ENCODE data around the gene DEF6.

Gene DEF6

DNA sequence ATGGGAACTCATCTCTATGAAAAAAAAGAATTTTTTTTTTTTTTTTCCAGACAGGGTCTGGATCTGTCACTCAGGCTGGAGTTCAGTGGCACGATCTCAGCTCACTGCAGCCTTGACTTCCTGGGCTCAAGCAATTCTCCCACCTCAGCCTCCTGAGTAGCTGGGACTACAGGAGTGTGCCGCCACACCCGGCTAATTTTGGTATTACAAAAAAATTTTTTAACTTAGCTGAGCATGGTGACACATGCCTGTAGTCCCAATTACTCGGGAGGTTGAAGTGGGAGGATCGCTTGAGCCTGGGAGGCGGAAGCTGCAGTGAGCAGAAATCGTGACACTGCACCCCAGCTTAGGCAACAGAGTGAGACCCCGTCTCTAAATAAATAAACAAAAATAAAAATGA is 7.5 kb downstream of the DEF6 start:
- TF ChIP-seq, protein P1, sequence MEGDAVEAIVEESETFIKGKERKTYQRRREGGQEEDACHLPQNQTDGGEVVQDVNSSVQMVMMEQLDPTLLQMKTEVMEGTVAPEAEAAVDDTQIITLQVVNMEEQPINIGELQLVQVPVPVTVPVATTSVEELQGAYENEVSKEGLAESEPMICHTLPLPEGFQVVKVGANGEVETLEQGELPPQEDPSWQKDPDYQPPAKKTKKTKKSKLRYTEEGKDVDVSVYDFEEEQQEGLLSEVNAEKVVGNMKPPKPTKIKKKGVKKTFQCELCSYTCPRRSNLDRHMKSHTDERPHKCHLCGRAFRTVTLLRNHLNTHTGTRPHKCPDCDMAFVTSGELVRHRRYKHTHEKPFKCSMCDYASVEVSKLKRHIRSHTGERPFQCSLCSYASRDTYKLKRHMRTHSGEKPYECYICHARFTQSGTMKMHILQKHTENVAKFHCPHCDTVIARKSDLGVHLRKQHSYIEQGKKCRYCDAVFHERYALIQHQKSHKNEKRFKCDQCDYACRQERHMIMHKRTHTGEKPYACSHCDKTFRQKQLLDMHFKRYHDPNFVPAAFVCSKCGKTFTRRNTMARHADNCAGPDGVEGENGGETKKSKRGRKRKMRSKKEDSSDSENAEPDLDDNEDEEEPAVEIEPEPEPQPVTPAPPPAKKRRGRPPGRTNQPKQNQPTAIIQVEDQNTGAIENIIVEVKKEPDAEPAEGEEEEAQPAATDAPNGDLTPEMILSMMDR (IDR thresholded peaks at IDR 0.05): no peak

DNA sequence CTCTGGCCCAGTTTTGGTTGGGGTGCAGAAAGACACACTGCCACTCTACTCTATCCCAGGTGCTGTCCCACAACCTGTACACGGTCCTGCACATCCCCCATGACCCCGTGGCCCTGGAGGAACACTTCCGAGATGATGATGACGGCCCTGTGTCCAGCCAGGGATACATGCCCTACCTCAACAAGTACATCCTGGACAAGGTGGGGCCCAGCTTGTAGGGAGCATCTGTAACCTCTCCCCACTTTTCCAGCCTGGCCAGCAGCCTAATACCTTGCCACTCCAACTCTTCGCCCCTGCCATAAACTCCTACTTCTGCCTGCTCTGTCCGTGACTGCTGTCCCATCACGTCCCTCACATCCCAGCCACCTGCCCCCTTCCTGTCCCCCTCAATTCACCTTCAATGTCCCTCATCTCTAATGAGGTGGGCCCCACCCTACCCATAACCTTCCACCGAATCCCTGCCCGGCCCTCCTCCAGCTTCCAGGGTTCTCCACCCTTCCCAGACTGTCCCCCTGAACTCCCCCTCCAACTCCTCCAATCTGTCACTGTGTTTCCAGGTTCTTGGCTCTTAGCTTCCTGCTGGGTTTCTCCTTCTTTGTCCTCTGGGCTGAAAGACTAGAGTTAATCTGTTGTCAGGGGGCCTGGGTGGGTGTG is 12.1 kb downstream of the DEF6 start:
- TF ChIP-seq, protein P1 (IDR thresholded peaks at IDR 0.05): no peak

DNA sequence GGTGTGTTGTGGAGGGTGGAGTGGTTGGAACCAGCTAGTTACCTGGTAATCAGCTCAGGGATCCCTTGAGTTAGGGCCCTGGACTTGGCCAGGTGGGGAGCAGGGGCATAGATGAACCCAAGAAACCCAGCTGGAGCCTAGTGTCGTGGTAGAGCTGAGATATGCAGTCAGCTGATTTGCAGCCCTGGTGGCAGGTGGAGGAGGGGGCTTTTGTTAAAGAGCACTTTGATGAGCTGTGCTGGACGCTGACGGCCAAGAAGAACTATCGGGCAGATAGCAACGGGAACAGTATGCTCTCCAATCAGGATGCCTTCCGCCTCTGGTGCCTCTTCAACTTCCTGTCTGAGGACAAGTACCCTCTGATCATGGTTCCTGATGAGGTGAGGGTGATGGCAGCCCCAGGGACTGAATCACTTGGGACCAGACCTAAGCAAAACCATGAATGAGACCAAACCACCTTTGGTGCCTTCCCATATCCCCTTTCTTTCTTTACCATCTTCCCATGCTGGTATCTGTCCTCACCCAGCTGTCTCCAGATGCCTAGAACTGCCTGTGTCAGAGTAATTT is 12.7 kb downstream of the DEF6 start:
- TF ChIP-seq, protein P1 (IDR thresholded peaks at IDR 0.05): no peak

DNA sequence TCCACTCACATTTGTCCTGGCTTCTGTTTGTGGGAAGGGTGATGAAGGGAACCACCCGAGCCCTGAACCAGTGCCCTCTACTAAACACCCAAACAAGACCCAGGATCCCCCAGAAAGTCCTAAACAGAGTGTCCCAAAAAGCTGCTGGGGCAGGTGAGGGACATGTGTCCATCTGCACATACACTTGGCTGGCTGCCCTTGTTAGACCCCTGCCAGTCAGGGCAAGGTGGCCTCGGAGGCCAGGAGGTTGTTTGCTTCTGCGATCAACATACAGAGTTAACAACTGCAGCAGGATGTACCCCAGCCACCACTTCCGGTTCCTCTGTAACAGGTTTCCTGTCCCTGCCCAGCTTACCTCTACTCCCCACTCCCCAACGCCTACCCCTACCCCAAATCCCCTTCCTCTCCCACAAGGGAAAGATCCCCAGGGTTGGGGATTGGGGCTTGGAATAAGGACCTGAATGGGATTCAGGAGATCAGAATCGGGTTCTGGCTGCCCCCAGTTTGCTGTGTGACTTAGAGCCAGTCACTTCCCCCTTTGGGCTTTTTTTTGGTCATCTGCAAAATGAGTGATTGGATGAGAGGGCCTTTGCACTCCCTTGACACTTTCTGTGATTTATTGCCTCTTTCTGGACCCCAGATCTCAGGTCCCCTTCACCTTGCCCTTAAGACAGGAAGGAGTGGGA is 13.9 kb downstream of the DEF6 start:
- TF ChIP-seq, protein P1 (IDR thresholded peaks at IDR 0.05): no peak

DNA sequence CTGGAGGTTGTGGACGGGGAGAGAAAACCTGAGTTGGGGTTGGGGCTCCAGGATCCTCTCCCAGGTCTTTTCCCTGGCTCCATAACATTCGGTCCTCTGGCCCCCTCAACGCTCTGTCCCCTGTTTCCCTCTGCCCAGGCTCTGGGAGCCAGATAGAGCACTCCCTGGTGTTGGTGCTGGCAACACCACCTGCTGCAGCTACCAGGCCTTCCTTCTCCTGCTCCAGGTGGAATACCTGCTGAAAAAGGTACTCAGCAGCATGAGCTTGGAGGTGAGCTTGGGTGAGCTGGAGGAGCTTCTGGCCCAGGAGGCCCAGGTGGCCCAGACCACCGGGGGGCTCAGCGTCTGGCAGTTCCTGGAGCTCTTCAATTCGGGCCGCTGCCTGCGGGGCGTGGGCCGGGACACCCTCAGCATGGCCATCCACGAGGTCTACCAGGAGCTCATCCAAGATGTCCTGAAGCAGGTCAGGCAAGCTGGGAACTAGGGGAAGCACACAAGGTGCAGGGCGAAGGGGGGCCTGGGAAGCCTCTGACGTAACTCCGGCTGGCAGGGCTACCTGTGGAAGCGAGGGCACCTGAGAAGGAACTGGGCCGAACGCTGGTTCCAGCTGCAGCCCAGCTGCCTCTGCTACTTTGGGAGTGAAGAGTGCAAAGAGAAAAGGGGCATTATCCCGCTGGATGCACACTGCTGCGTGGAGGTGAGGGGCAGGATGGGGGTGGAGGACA is 14.6 kb downstream of the DEF6 start:
- TF ChIP-seq, protein P1 (IDR thresholded peaks at IDR 0.05): no peak

DNA sequence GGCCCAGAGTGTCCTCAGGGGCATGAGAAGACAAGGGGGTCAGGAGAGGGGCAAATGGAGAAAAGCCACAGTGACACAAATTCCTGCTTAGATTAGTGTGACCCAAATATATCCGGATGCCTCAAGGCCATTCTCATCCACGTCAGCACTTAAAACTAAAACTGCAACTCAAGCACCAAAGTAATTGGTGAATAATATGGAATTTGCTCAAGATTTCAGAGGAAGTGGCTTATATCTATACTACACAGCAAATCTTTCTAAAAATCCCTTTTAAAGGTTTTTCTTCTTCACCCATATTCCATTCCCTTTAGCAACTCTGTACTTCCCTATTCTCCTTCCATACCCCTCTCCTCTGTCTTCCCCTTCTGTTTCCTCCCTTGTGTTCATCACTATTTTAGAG is 15.2 kb downstream of the DEF6 start:
- TF ChIP-seq, protein P1 (IDR thresholded peaks at IDR 0.05): no peak

DNA sequence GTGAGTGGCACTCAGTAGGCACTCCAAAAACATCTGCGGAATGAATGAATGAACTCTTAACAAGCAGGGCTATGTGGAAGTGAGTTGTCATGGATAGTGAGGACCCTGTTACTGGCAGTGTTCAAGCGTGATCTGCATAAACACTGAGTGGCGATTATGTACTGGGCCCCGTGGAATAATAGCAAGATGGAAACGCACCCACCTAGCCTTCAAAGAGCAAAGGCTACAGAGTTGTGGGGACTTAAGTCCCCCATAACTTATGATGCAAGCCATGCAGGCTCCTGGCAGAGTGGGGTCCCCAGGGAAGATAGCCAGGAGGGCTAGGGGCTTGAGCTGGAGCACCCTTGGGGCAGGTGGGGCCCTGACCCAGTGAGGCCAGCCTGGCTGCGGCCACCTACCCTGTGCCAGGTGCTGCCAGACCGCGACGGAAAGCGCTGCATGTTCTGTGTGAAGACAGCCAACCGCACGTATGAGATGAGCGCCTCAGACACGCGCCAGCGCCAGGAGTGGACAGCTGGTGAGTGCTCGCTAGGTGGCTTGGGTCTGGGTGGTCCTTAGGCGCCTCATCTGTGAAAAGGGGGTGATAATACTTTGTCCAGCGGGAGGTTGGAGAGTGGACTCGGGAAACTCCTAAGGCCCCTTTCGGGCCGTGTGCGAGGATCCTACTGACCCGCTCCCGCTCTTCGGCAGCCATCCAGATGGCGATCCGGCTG is 20.0 kb downstream of the DEF6 start:
- TF ChIP-seq, protein P1 (IDR thresholded peaks at IDR 0.05): no peak
